ENCODE results near the gene TRIML1.

TRIML1 gene

GRCh38 chr4:188171551-188171950, 32.3 kb downstream of the TRIML1 start:
- no peaks in the 10 kb centered on the region for H3K36me3 ChIP-seq
- no peak for TF ChIP-seq CTCF (IDR thresholded peaks at IDR 0.05; ENCODE audit: low read depth, low read length)
- peaks cover 7% of the 10 kb centered on the region for H3K9me3 ChIP-seq (ENCODE audit: severe bottlenecking)
- DNase-seq, result no peak
- peaks cover 93% of the 10 kb centered on the region for H3K27me3 ChIP-seq (ENCODE audit: insufficient read depth, low read depth, severe bottlenecking)
- H3K4me3 ChIP-seq (ENCODE audit: low read depth, low read length), result no peak overlapping the region
- no peak overlapping the region for H3K27ac ChIP-seq

- H3K4me3 ChIP-seq (ENCODE audit: low read depth, low read length), result no peak overlapping the region
- peaks cover 22% of the 10 kb centered on the region for H3K9me3 ChIP-seq (ENCODE audit: severe bottlenecking)
- no peak overlapping the region for H3K27ac ChIP-seq
- DNase-seq, result no peak
- H3K36me3 ChIP-seq, result no peaks in the 10 kb centered on the region
- peaks cover 96% of the 10 kb centered on the region for H3K27me3 ChIP-seq (ENCODE audit: insufficient read depth, low read depth, severe bottlenecking)
- TF ChIP-seq CTCF (IDR thresholded peaks at IDR 0.05; ENCODE audit: low read depth, low read length), result no peak
Observed at GRCh38 chr4:188175288-188175687, 36.0 kb downstream of the TRIML1 start.

GRCh38 chr4:188177997-188178675, 38.9 kb downstream of the TRIML1 start:
- no peak overlapping the region for H3K27ac ChIP-seq
- TF ChIP-seq CTCF (IDR thresholded peaks at IDR 0.05; ENCODE audit: low read depth, low read length), result no peak
- peaks cover 92% of the 10 kb centered on the region for H3K27me3 ChIP-seq (ENCODE audit: insufficient read depth, low read depth, severe bottlenecking)
- DNase-seq, result no peak
- H3K9me3 ChIP-seq (ENCODE audit: severe bottlenecking), result peaks cover 18% of the 10 kb centered on the region
- H3K4me3 ChIP-seq (ENCODE audit: low read depth, low read length), result no peak overlapping the region
- no peaks in the 10 kb centered on the region for H3K36me3 ChIP-seq

- Histone ChIP-seq H3K27ac (no peak overlapping the region), H3K9me3 (ENCODE audit: severe bottlenecking) (peaks cover 20% of the 10 kb centered on the region), H3K36me3 (no peaks in the 10 kb centered on the region), H3K27me3 (ENCODE audit: insufficient read depth, low read depth, severe bottlenecking) (peaks cover 89% of the 10 kb centered on the region), H3K4me3 (ENCODE audit: low read depth, low read length) (no peak overlapping the region)
- TF ChIP-seq CTCF (IDR thresholded peaks at IDR 0.05; ENCODE audit: low read depth, low read length), result no peak
- no peak for DNase-seq
Observed at GRCh38 chr4:188178806-188179205, 39.6 kb downstream of the TRIML1 start.

- no peak for TF ChIP-seq CTCF (IDR thresholded peaks at IDR 0.05; ENCODE audit: low read depth, low read length)
- Histone ChIP-seq H3K4me3 (ENCODE audit: low read depth, low read length) (no peak overlapping the region), H3K9me3 (ENCODE audit: severe bottlenecking) (peaks cover 5% of the 10 kb centered on the region), H3K36me3 (no peaks in the 10 kb centered on the region), H3K27me3 (ENCODE audit: insufficient read depth, low read depth, severe bottlenecking) (peaks cover 86% of the 10 kb centered on the region), H3K27ac (no peak overlapping the region)
- DNase-seq, result no peak
Observed at GRCh38 chr4:188187106-188187505, 47.9 kb downstream of the TRIML1 start.

GRCh38 chr4:188190461-188190860, 51.2 kb downstream of the TRIML1 start:
- Histone ChIP-seq H3K9me3 (ENCODE audit: severe bottlenecking) (no peaks in the 10 kb centered on the region), H3K36me3 (no peaks in the 10 kb centered on the region), H3K27me3 (ENCODE audit: insufficient read depth, low read depth, severe bottlenecking) (peaks cover 84% of the 10 kb centered on the region), H3K27ac (no peak overlapping the region), H3K4me3 (ENCODE audit: low read depth, low read length) (no peak overlapping the region)
- no peak for TF ChIP-seq CTCF (IDR thresholded peaks at IDR 0.05; ENCODE audit: low read depth, low read length)
- no peak for DNase-seq
